GM18858 (cell line): ENCODE results near the gene VPS13D.
"Not testable (repeated sequence)": the region's sequence is repeated elsewhere in the genome, so short reads cannot be mapped to it uniquely, and the experiment has no call there.

Experiments
- ATAC-seq: cut with Tn5 transposase; IDR thresholded peaks from one replicate; pipeline ENCODE4 v1.9.1; 2021; ENCODE audit not compliant: unreplicated experiment

Gene VPS13D

DNA sequence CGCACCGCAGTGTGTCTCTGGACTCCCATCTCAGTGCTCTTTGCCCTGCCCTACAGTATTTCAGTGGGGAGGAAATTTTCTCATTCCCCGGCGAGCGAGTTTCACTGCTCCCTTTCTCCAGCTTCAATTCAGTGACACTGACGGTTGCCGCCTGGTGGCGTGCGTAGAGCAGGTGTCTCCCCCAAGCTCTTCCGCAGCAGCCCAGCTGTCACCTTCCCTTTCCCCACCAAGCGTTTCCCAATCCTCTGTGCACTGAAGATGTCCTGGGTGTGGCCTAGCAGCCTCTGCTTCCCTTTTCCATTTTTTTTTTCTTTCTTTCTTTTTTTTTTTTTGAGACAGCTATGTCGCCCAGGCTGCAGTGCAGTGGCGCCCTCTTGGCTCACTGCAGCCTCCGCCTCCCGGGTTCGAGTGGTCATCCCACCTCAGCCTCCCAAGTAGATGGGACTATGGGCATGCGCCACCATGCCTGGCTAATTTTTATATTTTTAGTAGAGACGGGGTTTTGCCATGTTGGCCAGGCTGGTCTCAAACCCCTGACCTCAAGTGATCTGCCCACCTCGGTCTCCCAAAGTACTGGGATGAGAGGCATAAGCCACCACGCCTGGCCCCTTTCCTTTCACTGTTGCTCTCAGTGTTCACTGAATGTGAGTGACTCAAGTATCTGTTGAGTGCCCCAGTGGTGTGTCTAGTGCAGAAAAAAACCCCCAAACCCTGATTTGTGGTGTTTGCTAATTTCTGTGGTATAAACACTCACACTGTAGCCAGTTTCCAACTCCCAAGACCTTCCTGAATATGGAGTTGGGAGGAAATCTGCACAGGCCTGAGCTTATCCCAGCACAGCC is 33.0 kb upstream of the VPS13D start:
- no peak for ATAC-seq

- ATAC-seq: no peak
Measured at GRCh38 chr1:12197483-12197880, 32.3 kb upstream of the VPS13D start.

GRCh38 chr1:12200208-12200607 is 29.6 kb upstream of the VPS13D start:
- ATAC-seq: no peak

DNA sequence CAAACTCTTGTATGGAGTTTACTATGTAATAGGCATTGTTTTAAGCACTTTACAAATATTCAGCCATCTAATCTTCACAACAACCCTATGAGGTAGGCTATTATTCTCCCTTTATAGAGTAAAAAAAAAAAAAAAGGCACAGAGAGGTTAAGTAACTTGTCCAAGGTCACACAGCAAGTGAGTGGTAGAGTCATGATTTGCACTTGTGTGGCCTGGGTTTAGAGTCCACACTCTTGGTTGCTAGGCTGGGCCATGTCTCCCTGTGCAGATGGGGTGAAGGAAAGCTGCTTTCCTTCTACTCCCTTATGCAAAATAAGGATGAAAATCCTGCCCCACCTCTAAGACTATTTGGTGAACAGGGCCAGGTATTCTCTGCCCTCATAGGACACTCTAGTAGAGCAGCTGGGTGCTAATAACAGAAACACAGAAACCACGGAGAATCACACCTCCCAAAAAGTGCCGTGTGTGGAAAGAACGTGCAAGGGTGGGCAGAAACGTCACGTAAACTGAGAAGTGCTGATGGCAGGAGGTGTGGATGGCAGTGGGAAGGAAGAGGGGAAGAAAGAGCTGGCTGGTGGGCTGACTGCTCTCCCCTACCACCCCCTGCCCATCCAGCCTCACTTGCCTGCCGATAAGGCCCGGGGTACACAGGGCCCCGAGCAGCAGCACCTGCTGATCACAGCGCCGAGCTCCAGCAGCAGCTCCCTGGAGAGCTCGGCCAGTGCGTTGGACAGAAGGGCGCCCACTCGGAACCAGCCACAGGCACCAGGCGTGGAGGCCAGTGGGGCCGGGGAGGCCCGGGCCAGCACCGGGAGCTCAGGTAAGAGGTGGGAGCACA is 28.3 kb upstream of the VPS13D start:
- no peak for ATAC-seq

DNA sequence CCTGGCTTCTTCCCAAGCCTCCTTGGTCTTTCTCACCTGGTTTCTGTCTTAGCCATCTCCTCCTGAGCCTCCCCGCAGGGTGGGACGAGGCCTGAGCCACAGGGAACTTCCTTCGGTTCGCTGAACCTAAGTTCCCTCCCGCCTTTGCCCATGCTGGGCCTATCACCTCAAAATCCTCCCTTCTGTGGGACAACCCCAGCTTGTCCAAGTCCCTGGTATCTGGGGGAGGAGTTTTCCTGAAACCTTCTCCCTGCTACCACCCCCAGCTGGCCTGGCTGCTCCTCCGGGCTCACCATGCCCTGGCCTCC is 27.7 kb upstream of the VPS13D start:
- ATAC-seq: no peak

DNA sequence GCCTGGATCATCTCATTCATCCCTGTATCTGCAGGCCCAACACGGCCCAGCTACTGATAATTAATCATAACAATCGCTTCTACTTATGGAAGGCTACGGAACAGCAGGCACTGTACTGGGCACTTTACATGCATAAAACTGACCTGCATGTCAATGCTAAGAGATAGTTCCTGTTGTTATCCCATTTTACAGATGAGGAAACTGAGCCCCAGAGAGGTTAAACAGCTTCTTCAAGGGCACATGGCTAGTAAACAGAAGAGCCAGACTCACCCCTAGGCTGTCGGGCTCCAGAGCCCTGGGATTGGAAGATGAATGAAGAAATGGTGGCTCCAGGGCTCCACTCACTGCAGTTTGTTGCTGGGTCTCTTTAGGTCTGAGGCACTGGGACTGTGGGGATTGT is 27.3 kb upstream of the VPS13D start:
- ATAC-seq: no peak

DNA sequence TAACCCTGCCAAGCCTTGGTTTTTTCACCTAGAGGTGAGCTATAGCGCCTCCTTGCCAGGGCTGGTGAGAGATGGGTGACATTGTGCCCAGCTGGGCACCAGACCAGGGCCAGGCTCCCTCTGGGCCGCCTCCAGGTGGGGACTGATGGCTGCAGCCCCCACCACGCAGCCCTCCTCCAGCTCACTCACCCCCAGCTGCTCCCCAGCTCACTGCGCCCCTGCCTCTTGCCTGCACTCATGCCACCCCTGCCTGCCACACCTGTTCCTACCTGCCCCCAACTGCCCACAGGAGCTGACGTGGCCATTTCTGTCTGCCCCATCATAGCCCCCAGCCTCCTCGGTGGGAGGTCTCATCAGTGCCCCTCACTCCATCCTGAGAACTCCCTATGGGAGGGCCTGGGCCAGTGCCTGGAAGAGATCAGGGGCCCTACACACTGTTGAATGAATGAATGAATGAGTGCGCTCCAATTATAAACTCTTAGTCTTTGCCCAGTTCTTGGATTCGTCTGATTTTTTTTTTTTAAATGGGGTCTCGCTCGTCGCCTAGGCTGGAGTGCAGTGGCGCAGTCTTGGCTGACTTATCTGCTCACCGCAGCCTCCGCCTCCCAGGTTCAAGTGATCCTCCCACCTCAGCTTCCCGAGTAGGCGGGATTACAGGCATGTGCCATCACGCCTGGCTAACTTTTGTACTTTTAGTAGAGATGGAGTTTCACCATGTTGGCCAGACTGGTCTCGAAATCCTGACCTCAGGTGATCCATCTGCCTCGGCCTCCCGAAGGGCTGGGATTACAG is 26.4 kb upstream of the VPS13D start:
- no peak for ATAC-seq

GRCh38 chr1:12204140-12204539 is 25.7 kb upstream of the VPS13D start:
- ATAC-seq: no peak

- no peak for ATAC-seq
Measured at GRCh38 chr1:12204754-12205658, 24.8 kb upstream of the VPS13D start.

- ATAC-seq: no peak
Measured at GRCh38 chr1:12206238-12206637, 23.6 kb upstream of the VPS13D start.

DNA sequence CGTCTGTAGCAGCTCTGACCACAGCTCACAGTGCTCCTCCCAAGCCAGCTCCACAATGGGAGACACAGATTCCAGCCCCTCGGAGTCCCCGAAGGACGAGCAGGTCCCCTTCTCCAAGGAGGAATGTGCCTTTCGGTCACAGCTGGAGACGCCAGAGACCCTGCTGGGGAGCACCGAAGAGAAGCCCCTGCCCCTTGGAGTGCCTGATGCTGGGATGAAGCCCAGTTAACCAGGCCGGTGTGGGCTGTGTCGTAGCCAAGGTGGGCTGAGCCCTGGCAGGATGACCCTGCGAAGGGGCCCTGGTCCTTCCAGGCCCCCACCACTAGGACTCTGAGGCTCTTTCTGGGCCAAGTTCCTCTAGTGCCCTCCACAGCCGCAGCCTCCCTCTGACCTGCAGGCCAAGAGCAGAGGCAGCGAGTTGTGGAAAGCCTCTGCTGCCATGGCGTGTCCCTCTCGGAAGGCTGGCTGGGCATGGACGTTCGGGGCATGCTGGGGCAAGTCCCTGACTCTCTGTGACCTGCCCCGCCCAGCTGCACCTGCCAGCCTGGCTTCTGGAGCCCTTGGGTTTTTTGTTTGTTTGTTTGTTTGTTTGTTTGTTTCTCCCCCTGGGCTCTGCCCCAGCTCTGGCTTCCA is 22.9 kb upstream of the VPS13D start:
- no peak for ATAC-seq

DNA sequence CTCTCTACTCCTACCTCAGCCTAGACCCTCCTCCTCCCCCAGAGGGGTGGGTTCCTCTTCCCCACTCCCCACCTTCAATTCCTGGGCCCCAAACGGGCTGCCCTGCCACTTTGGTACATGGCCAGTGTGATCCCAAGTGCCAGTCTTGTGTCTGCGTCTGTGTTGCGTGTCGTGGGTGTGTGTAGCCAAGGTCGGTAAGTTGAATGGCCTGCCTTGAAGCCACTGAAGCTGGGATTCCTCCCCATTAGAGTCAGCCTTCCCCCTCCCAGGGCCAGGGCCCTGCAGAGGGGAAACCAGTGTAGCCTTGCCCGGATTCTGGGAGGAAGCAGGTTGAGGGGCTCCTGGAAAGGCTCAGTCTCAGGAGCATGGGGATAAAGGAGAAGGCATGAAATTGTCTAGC is 21.6 kb upstream of the VPS13D start:
- no peak for ATAC-seq

DNA sequence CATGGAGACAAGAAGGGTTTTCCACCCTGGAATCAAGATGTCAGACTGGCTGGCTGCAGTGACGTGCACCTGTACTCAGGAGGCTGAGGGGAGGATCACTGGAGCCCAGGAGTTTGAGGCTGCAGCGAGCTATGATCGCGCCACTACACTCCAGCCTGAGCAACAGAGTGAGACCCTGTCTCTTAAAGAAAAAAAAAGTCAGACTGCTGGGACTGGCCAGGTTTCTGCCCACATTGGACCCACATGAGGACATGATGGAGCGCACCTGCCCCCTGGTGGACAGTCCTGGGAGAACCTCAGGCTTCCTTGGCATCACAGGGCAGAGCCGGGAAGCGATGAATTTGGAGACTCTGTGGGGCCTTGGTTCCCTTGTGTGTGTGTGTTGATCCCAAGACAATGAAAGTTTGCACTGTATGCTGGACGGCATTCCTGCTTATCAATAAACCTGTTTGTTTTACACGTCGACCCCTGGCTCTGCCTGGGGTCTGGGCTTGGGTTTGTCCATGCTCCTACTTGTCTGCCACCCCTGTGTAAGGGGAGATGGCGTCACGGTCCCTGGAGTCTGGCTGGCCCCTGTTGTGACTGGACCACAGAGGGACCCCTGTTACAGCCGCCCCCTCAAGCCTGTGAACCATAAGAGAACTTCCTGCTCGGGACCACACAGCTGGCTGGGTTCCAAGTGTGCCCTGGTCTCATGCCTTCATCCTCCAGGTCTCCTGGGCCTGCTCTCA is 20.9 kb upstream of the VPS13D start:
- no peak for ATAC-seq

DNA sequence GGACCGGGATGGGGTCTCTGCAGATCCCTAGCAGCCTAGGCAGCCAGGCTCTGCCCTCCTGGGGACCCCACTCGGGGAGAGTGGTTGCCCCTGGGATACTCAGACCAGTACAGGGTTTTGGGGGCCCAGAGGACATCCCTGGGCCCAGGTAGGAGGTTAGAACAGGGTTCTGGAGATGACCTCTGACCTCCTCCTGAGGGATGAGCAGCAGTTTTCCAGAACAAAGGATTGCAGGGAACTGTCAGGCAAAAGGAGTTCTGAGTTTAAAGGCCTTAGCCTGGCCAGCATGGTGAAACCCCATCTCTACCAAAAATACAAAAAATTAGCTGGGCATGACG is 20.4 kb upstream of the VPS13D start:
- no peak for ATAC-seq

DNA sequence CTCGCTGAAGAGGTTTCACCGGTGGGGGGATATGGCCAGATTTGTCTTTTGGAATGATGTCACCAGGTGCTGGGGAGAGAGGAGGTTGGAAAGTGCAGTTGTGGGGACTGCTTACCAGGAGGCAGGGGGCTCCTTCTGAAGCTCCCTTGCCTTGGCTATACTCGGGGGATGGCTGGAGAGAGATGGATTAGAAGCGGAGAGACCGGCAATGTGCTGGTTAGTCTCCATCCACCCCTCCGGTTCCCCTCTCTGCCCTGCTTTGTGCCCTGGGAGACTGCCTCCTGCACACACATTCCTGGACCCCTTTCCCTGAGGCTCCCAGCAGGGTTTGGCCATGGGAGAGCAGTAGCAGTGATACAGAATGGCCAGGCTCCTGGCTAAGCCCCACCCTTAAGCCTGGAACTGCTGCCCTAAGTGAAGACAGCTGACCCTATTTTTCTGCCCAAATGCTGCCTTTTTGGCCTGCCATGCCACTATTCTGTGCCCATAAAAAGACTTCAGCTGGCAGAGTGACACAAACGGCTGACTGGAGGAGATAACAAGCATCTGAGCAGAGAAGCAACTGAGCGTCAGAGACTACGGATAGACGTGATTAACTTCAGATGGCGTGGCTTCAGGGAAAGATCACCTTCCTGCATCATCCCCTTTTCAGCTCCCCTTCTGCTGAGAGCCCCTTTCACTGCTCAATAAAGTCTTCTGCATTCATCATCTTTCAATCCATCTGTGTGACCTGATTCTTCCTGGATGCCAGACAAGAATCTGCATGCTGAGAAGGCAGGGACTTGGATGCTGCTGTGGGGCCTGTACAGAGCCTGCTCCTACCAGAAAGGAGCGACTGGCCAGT is 14.5 kb upstream of the VPS13D start:
- no peak for ATAC-seq

DNA sequence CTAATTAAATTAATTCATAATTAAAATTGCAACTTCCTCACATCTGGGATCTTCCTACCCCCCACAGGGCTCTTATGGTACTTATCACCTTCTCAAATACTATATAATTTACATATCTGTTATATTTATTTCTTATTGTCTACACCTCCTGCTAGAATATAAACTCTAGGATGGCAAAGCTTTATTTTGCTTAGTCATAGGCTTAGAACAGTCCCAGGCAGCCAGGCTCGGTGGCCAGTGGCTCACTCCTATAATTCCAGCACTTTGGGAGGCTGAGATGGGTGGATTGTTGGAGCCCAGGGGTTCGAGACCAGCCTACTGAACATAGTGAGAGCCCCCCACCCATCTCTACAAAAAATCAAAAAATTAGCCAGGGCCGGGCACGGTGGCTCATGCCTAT is 10.0 kb upstream of the VPS13D start:
- no peak for ATAC-seq

GRCh38 chr1:12220890-12221289 is 8.9 kb upstream of the VPS13D start:
- ATAC-seq: no peak

DNA sequence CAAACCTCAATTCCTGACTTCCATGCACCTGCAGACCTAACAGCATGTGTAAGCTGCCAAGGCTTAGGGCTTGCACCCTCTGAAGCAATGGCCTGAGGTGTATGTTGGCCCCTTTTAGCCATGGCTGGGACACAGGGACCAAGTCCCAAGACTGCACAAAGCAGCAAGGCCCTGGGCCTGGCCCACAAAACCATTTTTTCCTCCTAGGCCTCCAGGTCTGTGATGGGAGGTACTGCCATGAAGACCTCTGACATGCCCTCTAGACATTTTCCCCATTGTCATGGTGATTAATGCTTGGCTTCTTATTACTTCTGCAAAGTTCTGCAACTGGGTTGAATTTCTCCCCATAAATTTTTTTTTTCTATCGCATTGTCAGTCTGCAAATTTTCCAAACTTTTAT is 7.1 kb upstream of the VPS13D start:
- not testable (repeated sequence) for ATAC-seq

- ATAC-seq: not testable (repeated sequence)
Measured at GRCh38 chr1:12224092-12224491, 5.7 kb upstream of the VPS13D start.
